ENCODE data around the gene CAMSAP1.

DNA sequence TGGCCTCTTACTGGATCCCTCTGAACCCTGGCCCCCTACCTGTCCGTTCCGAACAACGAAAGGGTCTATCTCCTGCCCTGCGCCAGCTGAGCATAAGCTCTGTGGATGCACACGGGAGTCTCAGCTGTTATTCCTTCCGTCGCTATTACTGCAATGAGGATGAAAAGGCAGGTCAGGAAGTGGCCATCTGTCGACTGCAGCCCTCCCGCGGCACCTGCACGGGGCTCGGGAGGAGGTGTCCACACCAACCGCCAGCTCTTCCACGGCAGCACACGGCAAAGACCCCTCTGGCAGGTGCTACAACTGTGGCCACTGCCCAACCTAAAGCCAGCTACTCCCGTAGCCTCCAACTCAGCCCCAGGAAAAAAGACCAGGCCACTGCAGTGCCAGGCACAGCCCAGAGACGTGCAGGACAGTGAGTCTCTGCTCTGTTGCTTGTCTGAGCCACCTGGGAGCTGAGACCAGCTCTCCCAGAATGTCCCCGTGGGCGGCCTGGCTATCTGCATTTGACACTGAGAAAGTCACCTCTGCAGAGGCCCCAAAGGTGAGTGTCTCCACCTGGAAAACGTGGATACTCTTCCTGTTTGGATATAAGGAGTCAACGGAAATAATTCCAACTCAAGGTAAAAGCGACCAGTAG, 19.1 kb downstream of the CAMSAP1 start:
- TF ChIP-seq GLIS3 (CRISPR knock-in tag; IDR thresholded peaks at IDR 0.05) (no peak), RARB (CRISPR knock-in tag; IDR thresholded peaks at IDR 0.05) (no peak), PPARA (CRISPR knock-in tag; IDR thresholded peaks at IDR 0.05; ENCODE audit: borderline replicate concordance) (no peak)
- TF ChIP-seq, protein P1, sequence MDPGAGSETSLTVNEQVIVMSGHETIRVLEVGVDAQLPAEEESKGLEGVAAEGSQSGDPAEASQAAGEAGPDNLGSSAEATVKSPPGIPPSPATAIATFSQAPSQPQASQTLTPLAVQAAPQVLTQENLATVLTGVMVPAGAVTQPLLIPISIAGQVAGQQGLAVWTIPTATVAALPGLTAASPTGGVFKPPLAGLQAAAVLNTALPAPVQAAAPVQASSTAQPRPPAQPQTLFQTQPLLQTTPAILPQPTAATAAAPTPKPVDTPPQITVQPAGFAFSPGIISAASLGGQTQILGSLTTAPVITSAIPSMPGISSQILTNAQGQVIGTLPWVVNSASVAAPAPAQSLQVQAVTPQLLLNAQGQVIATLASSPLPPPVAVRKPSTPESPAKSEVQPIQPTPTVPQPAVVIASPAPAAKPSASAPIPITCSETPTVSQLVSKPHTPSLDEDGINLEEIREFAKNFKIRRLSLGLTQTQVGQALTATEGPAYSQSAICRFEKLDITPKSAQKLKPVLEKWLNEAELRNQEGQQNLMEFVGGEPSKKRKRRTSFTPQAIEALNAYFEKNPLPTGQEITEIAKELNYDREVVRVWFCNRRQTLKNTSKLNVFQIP (CRISPR knock-in tag; IDR thresholded peaks at IDR 0.05; ENCODE audit: borderline replicate concordance, low read depth), result no peak
- TF ChIP-seq, protein P2, sequence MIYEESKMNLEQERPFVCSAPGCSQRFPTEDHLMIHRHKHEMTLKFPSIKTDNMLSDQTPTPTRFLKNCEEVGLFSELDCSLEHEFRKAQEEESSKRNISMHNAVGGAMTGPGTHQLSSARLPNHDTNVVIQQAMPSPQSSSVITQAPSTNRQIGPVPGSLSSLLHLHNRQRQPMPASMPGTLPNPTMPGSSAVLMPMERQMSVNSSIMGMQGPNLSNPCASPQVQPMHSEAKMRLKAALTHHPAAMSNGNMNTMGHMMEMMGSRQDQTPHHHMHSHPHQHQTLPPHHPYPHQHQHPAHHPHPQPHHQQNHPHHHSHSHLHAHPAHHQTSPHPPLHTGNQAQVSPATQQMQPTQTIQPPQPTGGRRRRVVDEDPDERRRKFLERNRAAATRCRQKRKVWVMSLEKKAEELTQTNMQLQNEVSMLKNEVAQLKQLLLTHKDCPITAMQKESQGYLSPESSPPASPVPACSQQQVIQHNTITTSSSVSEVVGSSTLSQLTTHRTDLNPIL (CRISPR knock-in tag; IDR thresholded peaks at IDR 0.05; ENCODE audit: low read depth), result no peak

Measured in SK-N-SH treated with all-trans-retinoic acid at 6 μM for 48 hours (cell line).